Neural cell (in vitro differentiated cells): ENCODE data around the gene SPN.
"Not testable (repeated sequence)": the region's sequence is repeated elsewhere in the genome, so short reads cannot be mapped to it uniquely, and the experiment has no call there.

Experiments used
- CTCF ChIP-seq: fragments of 450-650 bp; IDR thresholded peaks from 2 replicates; pipeline ENCODE4 v1.5.1; 2014; ENCODE audit warnings: antibody characterized with exemption, mild to moderate bottlenecking, moderate library complexity; ENCODE audit not compliant: poor library complexity, severe bottlenecking
- EP300 ChIP-seq: fragments of 450-650 bp; conservative IDR thresholded peaks from 2 replicates; pipeline ENCODE4 v1.6.1; 2014; ENCODE audit warnings: antibody characterized with exemption, mild to moderate bottlenecking, moderate library complexity; ENCODE audit not compliant: poor library complexity, severe bottlenecking
- EZH2 ChIP-seq: fragments of 200-600, 300-800 bp; shearing (Covaris generic), sonication (generic); IDR thresholded peaks from 2 replicates; pipeline ENCODE4 v1.6.1; 2014; ENCODE audit warnings: antibody characterized with exemption, low read length, borderline replicate concordance, mild to moderate bottlenecking; ENCODE audit not compliant: insufficient read depth, poor library complexity, severe bottlenecking
- MXI1 ChIP-seq: fragments of 450-650 bp; conservative IDR thresholded peaks from 2 replicates; pipeline ENCODE4 v1.6.1; 2014; ENCODE audit warnings: antibody characterized with exemption, mild to moderate bottlenecking; ENCODE audit not compliant: poor library complexity, severe bottlenecking
- POLR2AphosphoS5 ChIP-seq: IDR thresholded peaks from 2 replicates; pipeline ENCODE4 v1.6.1; 2012
- SMC3 ChIP-seq: fragments of 450-650 bp; conservative IDR thresholded peaks from 2 replicates; pipeline ENCODE4 v1.6.1; 2014; ENCODE audit warnings: antibody characterized with exemption, mild to moderate bottlenecking, moderate library complexity; ENCODE audit not compliant: poor library complexity

GRCh38 chr16:29627661-29628075 is 35.4 kb upstream of the SPN start:
- not testable (repeated sequence) for TF ChIP-seq SMC3, CTCF, MXI1, EZH2, EP300, POLR2AphosphoS5
